ENCODE measurements around the gene CCDC9B. TPM values are rescaled to one million over a fixed set of nuclear protein-coding genes. Genes with fewer than 3 reads are reported as not detected.

Gene CCDC9B
- total RNA-seq, 6 donors from 2014 or later: 15.5 to 140 (median 68.1) TPM

DNA sequence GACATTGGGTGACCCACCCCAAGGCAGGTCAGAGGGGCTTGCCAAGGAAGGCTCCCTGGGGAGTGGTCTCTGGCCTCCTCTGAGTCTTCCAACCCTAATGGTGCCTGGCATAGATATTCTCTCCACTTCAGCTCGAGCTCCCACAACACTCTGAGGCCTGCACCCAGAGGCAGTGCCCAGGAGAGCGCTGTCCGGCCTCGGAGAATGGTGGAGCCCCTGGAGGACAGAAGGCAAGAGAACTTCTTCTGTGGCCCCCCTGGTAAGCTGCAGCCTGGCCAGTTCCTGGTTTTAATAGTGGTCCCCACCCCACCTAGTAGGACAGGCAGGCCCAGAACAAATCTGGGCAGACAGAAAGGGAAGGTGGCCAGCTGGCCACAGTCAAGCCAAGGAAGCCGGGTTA, 24.3 kb upstream of the CCDC9B start:
- peaks cover 13 to 17% (median 14%) of the 10 kb centered on the region in 4 donors for H3K4me1 ChIP-seq
- H3K27me3 ChIP-seq: no peaks in the 10 kb centered on the region
- no peaks in the 10 kb centered on the region for H3K36me3 ChIP-seq
- H3K9me3 ChIP-seq: no peaks in the 10 kb centered on the region
- DNase-seq (no peak), ATAC-seq (ENCODE audit: low FRiP score in 2 of 2) (no peak)
- no peak overlapping the region for H3K27ac ChIP-seq
- TF ChIP-seq EP300 (IDR thresholded peaks at IDR 0.05): no peak
- no peak for TF ChIP-seq POLR2A (IDR thresholded peaks at IDR 0.05)
- no peak for TF ChIP-seq POLR2AphosphoS5 (IDR thresholded peaks at IDR 0.05)
- TF ChIP-seq, protein P1, sequence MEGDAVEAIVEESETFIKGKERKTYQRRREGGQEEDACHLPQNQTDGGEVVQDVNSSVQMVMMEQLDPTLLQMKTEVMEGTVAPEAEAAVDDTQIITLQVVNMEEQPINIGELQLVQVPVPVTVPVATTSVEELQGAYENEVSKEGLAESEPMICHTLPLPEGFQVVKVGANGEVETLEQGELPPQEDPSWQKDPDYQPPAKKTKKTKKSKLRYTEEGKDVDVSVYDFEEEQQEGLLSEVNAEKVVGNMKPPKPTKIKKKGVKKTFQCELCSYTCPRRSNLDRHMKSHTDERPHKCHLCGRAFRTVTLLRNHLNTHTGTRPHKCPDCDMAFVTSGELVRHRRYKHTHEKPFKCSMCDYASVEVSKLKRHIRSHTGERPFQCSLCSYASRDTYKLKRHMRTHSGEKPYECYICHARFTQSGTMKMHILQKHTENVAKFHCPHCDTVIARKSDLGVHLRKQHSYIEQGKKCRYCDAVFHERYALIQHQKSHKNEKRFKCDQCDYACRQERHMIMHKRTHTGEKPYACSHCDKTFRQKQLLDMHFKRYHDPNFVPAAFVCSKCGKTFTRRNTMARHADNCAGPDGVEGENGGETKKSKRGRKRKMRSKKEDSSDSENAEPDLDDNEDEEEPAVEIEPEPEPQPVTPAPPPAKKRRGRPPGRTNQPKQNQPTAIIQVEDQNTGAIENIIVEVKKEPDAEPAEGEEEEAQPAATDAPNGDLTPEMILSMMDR (IDR thresholded peaks at IDR 0.05): no peak
- WGBS, 2 donors: 83 to 89% methylated on average over 3 to 5 of the region's 5 CpGs
- no peak overlapping the region for H3K4me3 ChIP-seq

DNA sequence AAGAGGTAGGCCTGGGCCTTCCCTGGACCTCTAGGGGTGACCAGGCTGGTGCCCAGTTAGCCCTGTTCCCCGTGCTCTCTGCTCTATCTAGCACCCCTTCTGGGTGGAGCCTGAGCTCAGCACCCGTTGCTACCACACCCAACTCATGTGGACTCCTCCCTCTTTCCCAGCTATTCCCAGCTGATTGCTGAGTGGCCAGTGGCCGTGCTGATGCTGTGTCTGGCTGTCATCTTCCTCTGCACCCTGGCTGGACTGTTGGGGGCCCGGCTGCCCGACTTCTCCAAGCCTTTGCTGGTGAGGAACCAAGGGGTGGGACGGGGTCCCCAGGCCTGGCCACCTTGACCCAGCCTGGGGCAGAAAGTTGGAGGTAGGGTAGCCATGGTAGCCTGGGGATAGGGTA, 23.5 kb upstream of the CCDC9B start:
- TF ChIP-seq EP300 (IDR thresholded peaks at IDR 0.05) (no peak), POLR2AphosphoS5 (IDR thresholded peaks at IDR 0.05) (no peak), POLR2A (IDR thresholded peaks at IDR 0.05) (no peak)
- TF ChIP-seq, protein P1 (IDR thresholded peaks at IDR 0.05): no peak
- H3K9me3 ChIP-seq: no peaks in the 10 kb centered on the region
- DNase-seq: peak in 1 of 2 donors; percentile 29
- no peak overlapping the region for H3K4me3 ChIP-seq
- no peaks in the 10 kb centered on the region for H3K36me3 ChIP-seq
- peaks cover 13 to 17% (median 14%) of the 10 kb centered on the region in 4 donors for H3K4me1 ChIP-seq
- WGBS, 2 donors: 79 to 80% methylated on average over 6 of the region's 6 CpGs
- no peak for ATAC-seq (ENCODE audit: low FRiP score in 2 of 2)
- no peaks in the 10 kb centered on the region for H3K27me3 ChIP-seq
- H3K27ac ChIP-seq: no peak overlapping the region

DNA sequence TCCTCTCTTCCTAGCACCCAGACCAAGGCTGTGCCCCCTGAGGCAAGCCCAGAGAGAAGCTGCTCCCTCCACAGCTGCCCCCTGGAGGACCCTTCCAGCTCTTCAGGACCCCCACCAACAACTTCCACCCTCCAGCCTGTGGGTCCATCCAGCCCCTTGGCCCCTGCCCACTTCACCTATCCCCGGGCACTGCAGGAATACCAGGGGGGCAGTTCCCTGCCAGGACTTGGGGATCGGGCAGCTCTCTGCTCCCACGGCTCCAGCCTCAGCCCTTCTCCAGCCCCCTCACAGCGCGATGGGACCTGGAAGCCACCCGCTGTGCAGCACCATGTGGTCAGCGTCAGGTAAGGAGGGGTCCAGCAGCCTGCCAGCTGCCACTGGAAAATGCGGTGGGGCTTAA, 22.9 kb upstream of the CCDC9B start:
- no peaks in the 10 kb centered on the region for H3K27me3 ChIP-seq
- ATAC-seq (ENCODE audit: low FRiP score in 2 of 2) (no peak), DNase-seq (peak in 1 of 2 donors; percentile 64)
- TF ChIP-seq POLR2AphosphoS5 (IDR thresholded peaks at IDR 0.05) (no peak), EP300 (IDR thresholded peaks at IDR 0.05) (no peak)
- no peak overlapping the region for H3K27ac ChIP-seq
- H3K9me3 ChIP-seq: no peaks in the 10 kb centered on the region
- no peaks in the 10 kb centered on the region for H3K36me3 ChIP-seq
- H3K4me3 ChIP-seq: no peak overlapping the region
- WGBS, 2 donors: 84 to 90% methylated on average over 7 to 8 of the region's 8 CpGs
- peaks cover 16 to 21% (median 19%) of the 10 kb centered on the region in 4 donors for H3K4me1 ChIP-seq

DNA sequence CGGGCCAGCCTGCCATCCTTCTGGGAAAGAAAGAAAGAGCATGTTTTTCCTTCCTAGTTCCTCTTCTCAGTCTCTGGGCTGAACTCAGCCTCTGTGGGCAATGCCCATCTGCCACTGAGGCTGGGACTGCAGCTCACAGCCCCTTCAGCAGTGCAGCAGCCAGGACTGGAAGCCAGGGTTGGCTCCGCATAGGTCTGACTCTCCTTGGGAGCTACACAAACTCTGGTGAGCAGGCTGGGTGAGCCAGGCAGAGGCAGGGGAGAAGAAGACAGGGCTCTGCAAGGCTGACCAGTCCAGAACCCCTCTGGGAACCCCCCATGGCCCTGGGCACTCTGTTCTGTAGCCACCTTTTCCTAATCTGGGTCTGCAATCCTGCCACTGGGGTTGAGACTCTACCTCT, 20.9 kb upstream of the CCDC9B start:
- 86 to 100% methylated on average over 1 to 2 of the region's 2 CpGs for WGBS, 2 donors
- TF ChIP-seq EP300 (IDR thresholded peaks at IDR 0.05): no peak
- TF ChIP-seq, protein P1 (IDR thresholded peaks at IDR 0.05): no peak
- no peak for TF ChIP-seq POLR2AphosphoS5 (IDR thresholded peaks at IDR 0.05)
- TF ChIP-seq POLR2A (IDR thresholded peaks at IDR 0.05): no peak
- H3K9me3 ChIP-seq: no peaks in the 10 kb centered on the region
- ATAC-seq (ENCODE audit: low FRiP score in 2 of 2) (no peak), DNase-seq (no peak)
- no peaks in the 10 kb centered on the region for H3K36me3 ChIP-seq
- H3K4me1 ChIP-seq: peaks cover 9 to 19% (median 15%) of the 10 kb centered on the region in 4 donors
- no peak overlapping the region for H3K27ac ChIP-seq
- no peak overlapping the region for H3K4me3 ChIP-seq
- no peaks in the 10 kb centered on the region for H3K27me3 ChIP-seq

DNA sequence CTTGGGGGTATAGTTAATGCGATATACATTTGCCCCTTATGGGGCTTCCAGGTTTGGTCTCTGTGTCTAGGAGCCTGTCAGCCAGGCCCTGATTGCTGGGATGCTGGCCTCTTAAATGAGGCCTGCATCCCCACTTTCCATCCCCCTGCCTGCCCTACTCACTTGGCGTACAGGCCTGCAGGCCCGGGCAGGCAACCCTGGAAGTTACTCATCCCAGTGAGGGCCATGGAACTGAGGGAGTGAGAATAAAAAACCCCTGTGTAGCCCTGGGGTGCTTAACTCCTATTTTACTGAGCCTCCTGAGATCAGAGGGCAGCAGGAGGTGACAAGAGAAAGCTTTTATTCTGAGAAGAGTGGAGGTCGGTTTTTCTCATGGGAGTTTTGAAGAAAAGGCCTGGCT, 19.3 kb upstream of the CCDC9B start:
- Histone ChIP-seq H3K4me3 (no peak overlapping the region), H3K27ac (no peak overlapping the region), H3K36me3 (no peaks in the 10 kb centered on the region), H3K27me3 (no peaks in the 10 kb centered on the region), H3K9me3 (no peaks in the 10 kb centered on the region), H3K4me1 (peaks cover 9 to 19% (median 15%) of the 10 kb centered on the region in 4 donors)
- no peak for DNase-seq
- TF ChIP-seq POLR2A (IDR thresholded peaks at IDR 0.05) (no peak), EP300 (IDR thresholded peaks at IDR 0.05) (no peak), POLR2AphosphoS5 (IDR thresholded peaks at IDR 0.05) (no peak)
- TF ChIP-seq, protein P1 (IDR thresholded peaks at IDR 0.05): no peak
- no peak for ATAC-seq (ENCODE audit: low FRiP score in 2 of 2)
- WGBS, 2 donors: 84 to 93% methylated on average over 4 of the region's 4 CpGs

Measured in upper lobe of left lung (tissue), 6 donors.